H9 (cell line): ENCODE measurements around the gene MFN2. TPM values are rescaled to one million over a fixed set of nuclear protein-coding genes. Genes with fewer than 3 reads are reported as not detected.

Source experiments
- DNase-seq: peaks from one replicate; pipeline ENCODE4 v3.0.0-alpha.2; 2017
- H2AFZ ChIP-seq: one replicate; pipeline ENCODE4 v1.6.1; 2013; ENCODE audit warnings: mild to moderate bottlenecking, low read length, control low read depth, moderate library complexity
- H2AK5ac ChIP-seq: 2 replicates; pipeline ENCODE4 v1.6.1; 2013; ENCODE audit warnings: low read length, control low read depth, mixed read lengths; ENCODE audit not compliant: insufficient read length
- H2BK120ac ChIP-seq: one replicate; pipeline ENCODE4 v1.6.1; 2013; ENCODE audit warnings: low read depth, mild to moderate bottlenecking, low read length, control low read depth, inconsistent platforms; ENCODE audit not compliant: poor library complexity, severe bottlenecking
- H2BK12ac ChIP-seq: 2 replicates; pipeline ENCODE4 v1.6.1; 2013; ENCODE audit warnings: low read length, control low read depth, mixed read lengths, low read depth; ENCODE audit not compliant: insufficient read length
- H2BK15ac ChIP-seq: 2 replicates; pipeline ENCODE4 v1.6.1; 2013; ENCODE audit warnings: low read depth, low read length, control low read depth
- H2BK20ac ChIP-seq: one replicate; pipeline ENCODE4 v1.6.1; 2013; ENCODE audit warnings: low read depth, mild to moderate bottlenecking, low read length, control low read depth, inconsistent platforms; ENCODE audit not compliant: poor library complexity, severe bottlenecking
- H2BK5ac ChIP-seq: 2 replicates; pipeline ENCODE4 v1.6.1; 2013; ENCODE audit warnings: low read length, control low read depth, mixed read lengths; ENCODE audit not compliant: insufficient read length
- H3K14ac ChIP-seq: 2 replicates; pipeline ENCODE4 v1.6.1; 2013; ENCODE audit warnings: low read length, control low read depth; ENCODE audit not compliant: insufficient read depth
- H3K18ac ChIP-seq: 2 replicates; pipeline ENCODE4 v1.6.1; 2013; ENCODE audit warnings: low read depth, mild to moderate bottlenecking, mixed read lengths, low read length, control low read depth; ENCODE audit not compliant: insufficient read length
- H3K23ac ChIP-seq: 2 replicates; pipeline ENCODE4 v1.6.1; 2013; ENCODE audit warnings: low read length, control low read depth, mixed read lengths, low read depth; ENCODE audit not compliant: insufficient read length
- H3K23me2 ChIP-seq: 2 replicates; pipeline ENCODE4 v1.6.1; 2013; ENCODE audit warnings: low read depth, mild to moderate bottlenecking, mixed read lengths, low read length, control low read depth; ENCODE audit not compliant: insufficient read length, poor library complexity, severe bottlenecking
- H3K27ac ChIP-seq: 2 replicates; pipeline ENCODE4 v1.5.1; 2013; ENCODE audit warnings: low read length, control low read depth, mixed read lengths, low read depth; ENCODE audit not compliant: insufficient read length
- H3K27me3 ChIP-seq: 2 replicates; pipeline ENCODE4 v1.6.1; 2013; ENCODE audit warnings: low read length, control low read depth, inconsistent platforms; ENCODE audit not compliant: insufficient read depth
- H3K4ac ChIP-seq: 2 replicates; pipeline ENCODE4 v1.6.1; 2013; ENCODE audit warnings: low read depth, mild to moderate bottlenecking, control low read depth, inconsistent platforms, low read length, moderate library complexity
- H3K4me1 ChIP-seq: 2 replicates; pipeline ENCODE4 v1.6.1; 2013; ENCODE audit warnings: low read length, control low read depth, inconsistent platforms; ENCODE audit not compliant: insufficient read depth
- H3K4me2 ChIP-seq: 2 replicates; pipeline ENCODE4 v1.6.1; 2013; ENCODE audit warnings: low read length, control low read depth, mixed read lengths; ENCODE audit not compliant: insufficient read length, insufficient read depth
- H3K56ac ChIP-seq: 2 replicates; pipeline ENCODE4 v1.6.1; 2013; ENCODE audit warnings: low read depth, mild to moderate bottlenecking, mixed read lengths, low read length, control low read depth; ENCODE audit not compliant: insufficient read length
- H3K79me1 ChIP-seq: 2 replicates; pipeline ENCODE4 v1.6.1; 2013; ENCODE audit warnings: low read depth, mild to moderate bottlenecking, moderate library complexity, low read length, control low read depth, inconsistent platforms; ENCODE audit not compliant: insufficient read depth, poor library complexity, severe bottlenecking
- H3K79me2 ChIP-seq: 2 replicates; pipeline ENCODE4 v1.6.1; 2013; ENCODE audit warnings: low read length, control low read depth, inconsistent platforms; ENCODE audit not compliant: insufficient read depth
- H3K9ac ChIP-seq: 2 replicates; pipeline ENCODE4 v1.6.1; 2013; ENCODE audit warnings: low read length, control low read depth, mixed read lengths; ENCODE audit not compliant: insufficient read length; ENCODE audit errors: extremely low read depth
- H3K9me3 ChIP-seq: one replicate; pipeline ENCODE4 v1.6.1; 2013; ENCODE audit warnings: low read depth, low read length, inconsistent platforms; ENCODE audit not compliant: control insufficient read depth
- H3T11ph ChIP-seq: one replicate; pipeline ENCODE4 v1.6.1; 2013; ENCODE audit warnings: mild to moderate bottlenecking, low read length, control low read depth, inconsistent platforms
- H4K20me1 ChIP-seq: one replicate; pipeline ENCODE4 v1.6.1; 2013; ENCODE audit not compliant: control insufficient read depth, insufficient read length, insufficient read depth
- H4K5ac ChIP-seq: 2 replicates; pipeline ENCODE4 v1.6.1; 2013; ENCODE audit warnings: low read depth, mild to moderate bottlenecking, mixed read lengths, low read length, control low read depth; ENCODE audit not compliant: insufficient read length
- H4K8ac ChIP-seq: replicated peaks from 2 replicates; pipeline ENCODE4 v1.6.1; 2013; ENCODE audit warnings: low read length, control low read depth, mixed read lengths, low read depth; ENCODE audit not compliant: insufficient read length
- H4K91ac ChIP-seq: 2 replicates; pipeline ENCODE4 v1.6.1; 2013; ENCODE audit warnings: low read depth, mild to moderate bottlenecking, moderate library complexity, mixed read lengths, low read length, control low read depth; ENCODE audit not compliant: insufficient read length
- H3K27ac Mint-ChIP-seq, 3 experiments: 2 replicates in 2 of 3; 3 replicates in 1 of 3; pipeline ENCODE4 v1.8.0; 2020 to 2021; ENCODE audit warnings: mixed read lengths in 3 of 3, mild to moderate bottlenecking in 1 of 3, moderate library complexity in 1 of 3
- H3K27me3 Mint-ChIP-seq: 2 replicates; pipeline ENCODE4 v1.8.0; 2021; ENCODE audit warnings: low read depth, mild to moderate bottlenecking, moderate library complexity, mixed read lengths
- H3K36me3 Mint-ChIP-seq, 3 experiments: 2 replicates in 2 of 3; 3 replicates in 1 of 3; pipeline ENCODE4 v1.8.0; 2020 to 2021; ENCODE audit warnings: low read depth in 3 of 3, mixed read lengths in 3 of 3; ENCODE audit not compliant: insufficient read depth in 1 of 3
- H3K4me1 Mint-ChIP-seq, 2 experiments: 2 replicates each; pipeline ENCODE4 v1.8.0; 2020; ENCODE audit warnings: mixed read lengths in 2 of 2
- H3K4me3 Mint-ChIP-seq, 2 experiments: 2 replicates in 1 of 2; 3 replicates in 1 of 2; pipeline ENCODE4 v1.8.0; 2020 to 2021; ENCODE audit warnings: mild to moderate bottlenecking in 2 of 2, mixed read lengths in 2 of 2, moderate library complexity in 1 of 2
- H3K9me3 Mint-ChIP-seq, 2 experiments: 2 replicates in 1 of 2; 3 replicates in 1 of 2; pipeline ENCODE4 v1.8.0; 2020; ENCODE audit warnings: mild to moderate bottlenecking in 2 of 2, mixed read lengths in 2 of 2, moderate library complexity in 1 of 2
- WGBS: extraction: QIAGEN DNeasy Blood & Tissue Kit; methylation state at CpG from one replicate; pipeline ENCODE4 v1.1.7; 2013; ENCODE audit warnings: missing lambda C conversion rate, low lambda C conversion rate, mixed read lengths; ENCODE audit not compliant: insufficient read length; ENCODE audit errors: extremely low coverage; 5-methylcytosine and 5-hydroxymethylcytosine counted together
- total RNA-seq: library from RNA; stranded (reverse); gene quantifications from 2 replicates; pipeline ENCODE4 v1.2.1, GENCODE V29; 2021
- TF ChIP-seq, protein P1 (sequence below): fragments of 200-600 bp; sonication (generic); conservative IDR thresholded peaks from 3 replicates; pipeline ENCODE4 v1.8.0; 2021; ENCODE audit warnings: antibody characterized with exemption, mild to moderate bottlenecking

MFN2 gene
- total RNA-seq, 1 experiment from 2014 or later = 61.4 TPM

GRCh38 chr1:12048372-12048771 is 68.1 kb downstream of the MFN2 start:
- Histone ChIP-seq H3K23me2 (no peaks in the 10 kb centered on the region), H2AK5ac (no peak overlapping the region), H3K23ac (no peak overlapping the region), H3K27ac (no peak overlapping the region), H2AFZ (no peak overlapping the region), H4K5ac (no peak overlapping the region), H2BK120ac (no peak overlapping the region), H2BK12ac (no peak overlapping the region), H3K56ac (no peak overlapping the region), H4K20me1 (no peaks in the 10 kb centered on the region), H4K91ac (no peak overlapping the region), H2BK5ac (no peak overlapping the region), H3K18ac (no peak overlapping the region), H2BK20ac (no peak overlapping the region), H3K14ac (no peak overlapping the region), H3K4me2 (no peak overlapping the region), H3K4ac (no peak overlapping the region), H4K8ac (no peak overlapping the region), H3K9me3 (no peaks in the 10 kb centered on the region), H3K79me1 (no peaks in the 10 kb centered on the region), H3T11ph (no peak overlapping the region), H3K4me1 (no peaks in the 10 kb centered on the region), H2BK15ac (no peak overlapping the region), H3K27me3 (no peaks in the 10 kb centered on the region), H3K9ac (no peak overlapping the region), H3K79me2 (no peaks in the 10 kb centered on the region)
- no peaks in the 10 kb centered on the region; a peak in 1 of 7 replicates for H3K36me3 Mint-ChIP-seq
- peaks cover 0 to 5% of the 10 kb centered on the region in 2 experiments; a peak in 1 of 5 replicates for H3K9me3 Mint-ChIP-seq
- TF ChIP-seq, protein P1, sequence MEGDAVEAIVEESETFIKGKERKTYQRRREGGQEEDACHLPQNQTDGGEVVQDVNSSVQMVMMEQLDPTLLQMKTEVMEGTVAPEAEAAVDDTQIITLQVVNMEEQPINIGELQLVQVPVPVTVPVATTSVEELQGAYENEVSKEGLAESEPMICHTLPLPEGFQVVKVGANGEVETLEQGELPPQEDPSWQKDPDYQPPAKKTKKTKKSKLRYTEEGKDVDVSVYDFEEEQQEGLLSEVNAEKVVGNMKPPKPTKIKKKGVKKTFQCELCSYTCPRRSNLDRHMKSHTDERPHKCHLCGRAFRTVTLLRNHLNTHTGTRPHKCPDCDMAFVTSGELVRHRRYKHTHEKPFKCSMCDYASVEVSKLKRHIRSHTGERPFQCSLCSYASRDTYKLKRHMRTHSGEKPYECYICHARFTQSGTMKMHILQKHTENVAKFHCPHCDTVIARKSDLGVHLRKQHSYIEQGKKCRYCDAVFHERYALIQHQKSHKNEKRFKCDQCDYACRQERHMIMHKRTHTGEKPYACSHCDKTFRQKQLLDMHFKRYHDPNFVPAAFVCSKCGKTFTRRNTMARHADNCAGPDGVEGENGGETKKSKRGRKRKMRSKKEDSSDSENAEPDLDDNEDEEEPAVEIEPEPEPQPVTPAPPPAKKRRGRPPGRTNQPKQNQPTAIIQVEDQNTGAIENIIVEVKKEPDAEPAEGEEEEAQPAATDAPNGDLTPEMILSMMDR = no peak
- H3K27ac Mint-ChIP-seq = no peak overlapping the region
- H3K4me1 Mint-ChIP-seq = peaks cover 13 to 19% of the 10 kb centered on the region in 2 experiments
- DNase-seq = no peak
- H3K27me3 Mint-ChIP-seq = peaks cover 10% of the 10 kb centered on the region
- H3K4me3 Mint-ChIP-seq = no peak overlapping the region
- no CpG with 5 or more reads among the region's 2 CpGs for WGBS
